Hematopoietic multipotent progenitor cell (in vitro differentiated cells): ENCODE data around the gene SLC6A9. TPM values are rescaled to one million over a fixed set of nuclear protein-coding genes. Genes with fewer than 3 reads are reported as not detected.

Experiments used
- DNase-seq, 3 donors: peaks; one replicate each; pipeline ENCODE4 v3.0.0-alpha.2; 2011 to 2015; ENCODE audit warnings: low read depth in 2 of 3, low spot score in 2 of 3
- total RNA-seq: library from RNA; depleted of rRNA; stranded (reverse); fragments of >200 nt; gene quantifications from one replicate; pipeline ENCODE4 v1.2.3, GENCODE V29; 2012

Gene SLC6A9
- total RNA-seq, 1 donor, result 0.81 TPM

DNA sequence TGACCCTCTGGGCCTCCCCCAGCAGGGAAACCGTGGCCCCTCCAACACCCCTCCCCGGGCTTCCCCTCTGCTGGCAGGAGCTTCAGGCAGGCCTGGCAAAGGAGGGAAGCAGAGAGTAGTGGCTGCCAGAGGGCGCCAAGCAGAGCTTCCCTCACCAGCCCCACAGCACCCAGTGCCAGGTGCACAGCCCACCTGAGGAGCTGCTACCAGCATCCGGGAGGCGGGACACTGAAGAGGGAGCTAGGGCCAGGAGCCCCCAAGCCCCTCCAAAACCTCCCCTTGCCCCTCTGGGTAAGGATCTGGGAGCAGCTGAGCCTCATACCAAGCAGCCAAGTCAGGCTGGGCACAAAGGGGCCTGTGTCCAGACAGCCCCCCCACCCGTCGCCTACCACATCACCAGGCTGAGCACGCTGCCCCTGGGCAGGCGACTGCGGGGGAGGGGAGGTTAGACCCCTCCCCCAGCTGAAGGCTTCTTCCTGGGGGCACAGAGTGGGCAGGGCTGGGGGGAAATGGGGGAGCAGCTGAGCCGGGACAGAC, 20.3 kb downstream of the SLC6A9 start:
- DNase-seq, result no peak

DNA sequence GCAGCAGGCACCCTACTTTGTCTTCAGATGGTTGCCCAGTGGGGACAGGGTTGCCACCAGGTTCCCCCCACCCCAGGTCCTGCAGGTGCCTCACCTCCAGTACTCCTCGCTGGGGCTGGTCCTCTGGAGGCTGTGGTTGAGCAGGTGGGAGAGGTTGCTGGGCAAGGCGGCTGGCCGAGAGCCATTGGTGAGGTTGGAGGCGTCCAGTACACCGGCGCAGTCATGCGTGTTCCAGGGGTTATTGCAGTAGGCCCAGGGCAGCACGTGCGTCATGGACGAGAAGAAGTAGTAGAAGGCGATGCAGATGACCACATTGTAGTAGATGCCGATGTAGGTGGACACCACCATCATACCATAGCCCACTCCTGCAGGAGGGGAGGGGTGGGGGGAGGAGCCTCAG, 23.0 kb downstream of the SLC6A9 start:
- DNase-seq, result no peak

DNA sequence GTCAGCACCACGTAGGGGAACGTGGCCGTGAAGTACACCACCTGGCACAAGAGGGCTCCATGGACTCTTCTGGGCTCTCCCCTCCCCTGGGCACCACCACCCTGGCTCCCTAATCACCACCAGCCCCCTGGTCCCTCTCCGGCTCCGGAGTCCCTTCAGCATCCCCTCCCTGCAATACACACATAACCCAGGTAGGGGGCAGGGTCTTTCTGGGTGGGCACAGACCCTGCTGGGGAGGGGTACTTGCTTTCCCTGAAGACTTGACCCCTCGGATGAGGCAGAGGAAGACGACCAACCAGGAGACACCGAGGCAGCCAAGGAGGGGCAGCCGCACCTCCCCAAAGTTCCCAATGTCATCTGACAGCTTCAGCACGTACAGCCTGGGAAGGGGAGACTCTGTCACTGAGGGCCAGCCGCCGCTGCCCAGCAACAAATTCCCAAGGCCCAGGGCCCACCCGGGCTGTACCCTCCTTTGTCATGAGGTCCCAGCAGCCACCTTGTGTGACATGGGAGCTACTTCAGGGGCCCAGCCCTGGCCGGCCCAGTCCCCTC, 28.6 kb downstream of the SLC6A9 start:
- no peak for DNase-seq

DNA sequence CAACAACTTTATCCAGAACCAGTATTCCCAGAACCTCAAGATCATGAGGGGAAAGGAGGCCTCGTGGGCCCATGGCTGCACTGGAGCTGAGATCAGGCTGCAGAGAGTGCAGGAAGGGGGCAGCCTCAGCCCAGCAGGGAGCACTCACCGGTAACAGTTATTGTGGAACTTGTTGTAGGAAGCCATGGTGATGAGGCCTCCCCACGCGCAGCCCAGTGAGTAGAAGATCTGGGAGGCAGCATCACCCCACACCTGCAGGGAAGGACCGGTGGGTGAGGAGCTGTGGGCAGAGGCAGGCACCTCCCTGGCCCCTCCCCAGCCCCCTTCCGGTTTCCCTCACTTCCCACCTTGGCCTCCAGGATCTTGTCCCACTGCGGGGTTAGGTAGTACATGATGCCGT, 29.1 kb downstream of the SLC6A9 start:
- DNase-seq, result no peak

DNA sequence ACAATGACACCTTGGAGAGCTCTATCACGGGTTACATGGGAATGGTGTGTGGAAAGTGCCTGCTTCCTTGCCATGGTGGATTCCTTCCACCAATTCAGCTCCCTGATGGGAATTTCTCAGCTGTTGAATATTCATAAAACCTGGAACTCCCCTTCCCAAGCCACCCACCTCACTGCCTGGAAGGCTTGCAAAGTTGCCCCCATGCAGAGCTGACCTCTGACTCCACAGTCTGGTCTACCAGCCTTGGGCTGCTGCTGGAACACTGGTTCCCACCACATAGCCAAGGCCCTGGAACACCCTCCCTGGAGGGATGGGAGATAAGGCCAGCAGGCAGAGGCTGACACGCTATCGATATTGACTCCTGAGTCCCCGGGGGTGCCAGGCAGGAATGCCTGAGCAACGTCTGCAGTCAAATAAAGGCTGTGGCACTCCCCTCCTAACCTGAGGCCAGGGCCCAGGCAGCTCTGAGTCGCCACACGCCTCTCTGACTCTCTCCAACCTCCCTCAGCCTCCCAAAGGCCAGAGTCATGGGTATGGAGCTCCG, 31.1 kb downstream of the SLC6A9 start:
- no peak for DNase-seq

DNA sequence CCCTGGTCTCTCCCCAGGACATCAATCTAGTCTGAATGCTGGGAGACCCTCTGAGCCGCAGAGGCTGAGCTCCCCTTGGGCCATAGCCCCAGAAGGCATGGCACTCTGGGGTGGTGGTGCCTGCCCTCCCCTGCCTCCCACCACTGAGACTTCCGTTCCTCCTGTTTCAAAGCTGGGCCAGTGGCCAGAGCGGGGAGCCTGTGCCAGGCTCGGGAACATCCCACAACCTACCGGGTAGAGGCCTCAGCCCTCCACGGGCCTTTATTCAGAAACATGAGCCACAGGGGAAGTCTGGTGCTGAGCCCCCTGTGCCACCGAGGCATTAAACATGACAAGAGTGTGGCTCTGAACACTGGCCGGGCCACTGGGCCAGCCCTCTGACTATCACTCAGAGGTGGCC, 31.8 kb downstream of the SLC6A9 start:
- no peak for DNase-seq

DNA sequence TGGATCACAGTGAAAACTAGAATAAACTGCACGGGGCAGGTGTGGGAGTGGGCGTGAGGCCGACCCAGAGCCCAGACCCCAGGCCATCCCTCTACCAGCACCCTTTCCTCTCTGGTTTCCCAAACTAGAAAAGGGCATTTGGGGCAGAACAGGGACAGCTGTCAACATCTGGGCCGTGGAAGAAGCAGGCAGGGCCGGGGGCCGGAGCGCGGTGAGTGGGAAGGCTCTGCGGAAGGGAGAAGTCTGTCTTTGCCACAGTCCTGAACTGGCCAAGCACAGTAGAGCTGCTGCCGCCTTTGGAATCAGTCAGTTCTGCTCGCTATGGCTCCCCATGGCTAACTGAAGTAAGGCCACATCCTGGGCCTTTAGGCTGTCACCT, 33.3 kb downstream of the SLC6A9 start:
- DNase-seq, result no peak

DNA sequence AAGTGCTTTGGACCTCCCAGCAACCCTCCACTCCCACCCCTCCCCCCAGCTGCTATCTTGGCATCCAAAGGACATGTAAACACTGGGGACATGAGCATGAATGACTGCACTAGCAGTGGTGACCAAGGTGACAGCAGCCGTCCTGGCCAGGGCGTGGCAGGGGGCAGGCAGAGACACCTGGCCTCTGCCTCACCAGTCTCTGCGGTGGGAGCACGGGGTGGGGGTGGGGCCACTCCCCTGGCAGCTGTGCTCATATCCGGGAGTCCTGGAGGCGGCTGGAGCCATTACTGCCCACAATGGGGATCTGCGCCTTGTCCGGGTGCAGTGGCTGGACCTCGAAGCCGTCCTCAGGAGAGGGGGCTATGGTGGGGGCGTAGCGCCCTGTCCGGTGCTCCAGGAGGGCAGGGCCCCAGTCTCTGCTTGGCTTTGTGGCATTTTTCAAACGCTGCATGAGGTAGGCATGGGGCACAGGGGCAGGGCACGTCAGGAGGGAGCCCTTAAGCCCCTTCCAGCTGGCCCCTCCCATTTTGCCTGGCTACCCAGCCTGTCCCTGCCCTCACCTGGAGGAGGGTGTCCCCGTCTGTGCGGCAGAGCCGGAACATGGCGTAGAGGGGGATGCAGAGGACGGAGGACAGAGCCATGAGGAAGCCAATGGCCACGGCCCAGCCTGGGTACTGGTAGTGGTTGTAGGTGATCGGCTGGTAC, 33.8 kb downstream of the SLC6A9 start:
- DNase-seq, result no peak

DNA sequence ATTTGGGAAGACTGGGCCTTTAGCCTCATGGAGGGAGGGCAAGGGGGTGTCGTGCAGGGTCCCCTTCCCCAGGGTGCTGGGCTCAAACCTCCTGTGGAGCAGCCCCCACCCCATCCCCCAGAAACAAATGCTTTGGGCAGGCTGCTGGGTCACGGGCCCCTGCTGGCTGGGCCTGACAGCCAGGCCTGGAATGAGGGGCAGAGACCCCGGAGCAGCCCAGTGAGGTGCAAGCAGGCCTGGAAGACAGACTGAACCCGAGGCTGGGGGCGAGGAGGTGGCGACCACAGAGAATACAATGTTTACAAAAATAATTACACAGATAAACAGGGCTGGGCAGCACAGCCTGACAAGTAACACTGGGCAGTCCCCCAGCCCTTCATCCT, 34.5 kb downstream of the SLC6A9 start:
- no peak for DNase-seq

DNA sequence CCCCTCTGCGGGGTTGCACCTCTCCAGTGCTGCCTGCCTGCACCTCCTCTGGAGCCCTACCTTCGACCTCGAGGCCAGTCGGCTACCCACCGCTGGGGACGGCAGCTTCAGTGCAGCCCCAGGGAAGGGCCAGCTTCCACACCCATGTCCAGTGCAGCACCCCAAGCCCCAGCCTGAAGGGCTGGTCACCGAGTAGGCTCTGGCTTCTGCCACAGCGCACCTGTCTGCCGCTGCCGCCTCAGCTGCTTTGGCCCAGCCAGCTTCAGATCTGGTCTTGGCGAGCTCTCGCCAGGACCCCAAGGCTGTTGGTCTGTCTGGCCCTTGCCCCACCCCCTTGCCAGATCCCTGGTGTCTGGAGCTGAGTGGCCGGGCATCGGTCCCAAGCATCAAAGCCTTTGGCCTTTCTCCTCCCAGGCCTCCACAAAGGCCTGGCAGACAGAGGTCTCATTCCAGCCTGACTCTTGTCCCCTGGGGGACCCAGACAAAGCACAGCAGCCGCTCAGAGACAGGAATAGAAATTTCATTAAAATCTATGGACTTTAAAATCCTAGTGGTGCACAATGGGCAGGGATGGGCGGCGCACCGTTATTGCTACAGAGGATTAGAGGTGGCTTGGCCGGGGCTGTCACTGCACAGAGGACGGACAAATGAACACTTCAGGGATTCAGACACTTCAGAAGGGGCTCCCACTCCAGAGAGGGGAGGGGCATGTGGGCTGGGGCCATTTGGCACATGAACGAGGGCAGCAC, 35.1 kb downstream of the SLC6A9 start:
- DNase-seq, result no peak

DNA sequence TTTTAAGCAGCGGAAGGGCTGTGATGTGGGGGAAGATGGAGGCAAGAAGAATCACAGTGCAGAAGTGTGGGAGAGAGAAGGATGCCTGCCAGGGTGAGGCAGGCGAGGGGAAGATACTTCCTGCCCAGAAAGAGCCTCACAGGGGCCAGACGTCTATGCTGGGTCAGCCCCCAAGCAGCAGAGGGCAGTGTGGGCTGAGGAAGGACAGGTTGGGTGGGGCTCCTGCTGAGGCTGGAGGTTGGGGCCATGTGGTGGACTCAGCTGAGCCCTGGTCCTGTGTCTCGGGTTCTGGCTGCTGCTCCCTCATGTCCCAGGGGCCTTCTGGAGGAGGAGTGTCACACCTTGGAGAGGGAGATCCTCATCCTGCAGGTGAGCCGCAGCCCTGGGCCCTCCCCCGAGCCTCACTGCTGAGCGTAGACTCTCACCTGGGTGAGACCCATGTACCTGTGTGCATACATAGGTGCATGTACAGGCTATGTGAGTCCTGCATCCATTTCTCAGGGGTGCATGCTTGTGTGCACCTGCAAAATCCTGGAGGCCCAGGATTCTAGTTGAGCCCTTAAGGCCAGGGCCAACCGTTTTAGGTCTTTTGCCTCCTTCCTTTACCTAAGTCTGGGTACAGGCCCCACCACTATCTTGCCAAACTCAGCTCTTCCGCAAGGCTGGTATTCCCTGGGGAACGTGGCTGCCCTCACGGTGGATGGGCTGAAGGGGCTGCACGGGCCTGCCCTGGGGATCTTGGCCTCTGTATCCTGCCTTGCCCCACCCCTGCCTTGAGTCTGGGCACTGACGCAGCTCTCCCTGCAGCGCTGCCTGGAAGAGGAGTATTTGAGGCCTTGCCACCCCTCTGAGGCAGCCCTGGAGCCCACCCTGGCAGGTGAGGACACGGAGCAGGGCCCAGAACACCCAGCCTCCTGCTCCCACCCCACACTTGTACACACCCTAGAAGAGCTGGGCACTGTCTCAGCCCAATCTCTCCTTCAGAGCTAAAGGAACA, 36.2 kb downstream of the SLC6A9 start:
- DNase-seq, result peak in 1 of 3 donors; percentile 46

DNA sequence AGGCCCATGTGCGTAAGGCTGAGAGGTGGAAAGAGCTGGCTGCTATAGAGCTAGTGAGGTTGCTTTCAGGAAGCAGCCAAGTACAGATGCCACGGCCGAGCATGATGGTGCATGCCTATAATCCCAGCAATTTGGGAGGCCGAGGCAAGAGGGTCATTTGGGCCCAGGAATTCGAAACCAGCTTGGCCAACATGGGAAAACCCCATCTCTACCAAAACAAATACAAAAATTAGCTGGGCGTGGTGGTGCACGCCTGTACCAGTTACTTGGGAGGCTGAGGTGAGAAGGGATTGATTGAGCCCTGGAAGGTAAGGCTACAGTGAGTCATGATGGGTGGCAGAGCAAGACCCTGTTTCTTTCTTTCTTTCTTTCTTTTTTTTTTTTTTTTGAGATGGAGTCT, 37.2 kb downstream of the SLC6A9 start:
- DNase-seq, result no peak

DNA sequence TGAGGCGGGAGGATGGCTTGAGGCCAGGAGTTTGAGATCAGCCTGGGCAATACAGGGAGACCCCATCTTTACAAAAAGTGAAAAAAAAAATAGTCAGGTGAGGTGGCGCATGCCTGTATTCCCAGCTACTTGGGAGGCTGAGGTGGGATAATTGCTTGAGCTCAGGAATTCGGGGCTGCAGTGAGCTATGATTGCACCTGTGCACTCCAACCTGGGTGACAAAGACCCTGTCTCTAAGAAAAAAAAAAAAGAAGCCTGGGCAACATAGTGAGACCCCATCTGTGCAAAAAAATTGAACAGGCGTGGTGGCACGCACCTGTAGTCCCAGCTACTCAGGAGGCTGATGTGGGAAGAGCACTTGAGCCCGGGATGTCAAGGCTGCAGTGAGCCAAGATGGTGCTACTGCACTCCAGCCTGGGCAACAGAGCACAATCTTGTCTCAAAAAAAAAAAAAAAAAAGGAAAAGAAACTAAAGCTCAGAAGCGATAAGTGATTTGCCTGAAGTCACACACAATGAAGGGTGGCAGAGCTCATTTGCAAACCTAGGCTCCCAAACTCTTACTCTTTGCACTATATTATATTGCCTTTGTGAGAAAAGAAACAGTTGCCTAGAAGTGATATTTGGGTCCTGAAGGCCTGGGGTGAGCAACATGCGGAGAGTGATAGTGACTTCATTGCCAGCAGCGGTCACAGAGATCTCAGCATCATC, 37.9 kb downstream of the SLC6A9 start:
- DNase-seq, result no peak

DNA sequence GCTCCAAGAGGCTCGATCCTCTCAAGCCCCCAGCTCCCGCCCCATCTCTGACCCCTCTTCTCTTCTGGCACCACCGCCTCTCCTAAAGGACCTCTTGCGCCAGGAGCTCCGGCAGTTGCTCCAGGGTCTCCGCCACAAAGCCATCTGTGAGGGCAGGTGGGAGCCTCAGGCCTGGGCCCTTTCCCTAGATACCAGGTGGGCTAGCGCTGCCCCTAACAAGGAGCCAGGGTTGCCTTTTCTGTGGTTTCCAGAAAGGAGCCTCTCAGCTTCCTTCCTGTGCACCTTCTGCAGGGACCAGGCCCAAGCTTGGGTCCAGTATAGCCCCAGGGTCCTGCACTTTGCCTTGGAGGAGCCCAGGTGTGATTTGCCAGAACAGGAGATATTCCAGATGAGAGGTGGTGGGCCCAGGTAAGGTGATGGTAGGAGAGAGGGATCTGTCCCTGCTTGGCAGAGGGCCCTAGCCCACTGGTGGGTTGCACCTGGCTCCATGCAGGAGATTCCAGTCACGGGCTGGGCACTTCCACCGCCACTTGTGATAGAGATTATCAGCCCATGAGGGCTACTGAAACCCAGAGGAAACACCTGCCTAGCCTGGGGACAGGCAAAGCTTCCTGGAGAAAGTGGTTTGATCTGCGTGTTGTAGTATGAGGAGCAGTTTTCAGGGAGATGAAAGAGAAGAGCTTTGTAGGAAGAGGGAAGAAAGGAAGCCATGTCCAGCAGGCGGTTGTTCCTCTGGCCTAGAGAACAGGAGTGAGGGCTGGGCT, 38.8 kb downstream of the SLC6A9 start:
- peak in 1 of 3 donors; percentile 19 for DNase-seq

DNA sequence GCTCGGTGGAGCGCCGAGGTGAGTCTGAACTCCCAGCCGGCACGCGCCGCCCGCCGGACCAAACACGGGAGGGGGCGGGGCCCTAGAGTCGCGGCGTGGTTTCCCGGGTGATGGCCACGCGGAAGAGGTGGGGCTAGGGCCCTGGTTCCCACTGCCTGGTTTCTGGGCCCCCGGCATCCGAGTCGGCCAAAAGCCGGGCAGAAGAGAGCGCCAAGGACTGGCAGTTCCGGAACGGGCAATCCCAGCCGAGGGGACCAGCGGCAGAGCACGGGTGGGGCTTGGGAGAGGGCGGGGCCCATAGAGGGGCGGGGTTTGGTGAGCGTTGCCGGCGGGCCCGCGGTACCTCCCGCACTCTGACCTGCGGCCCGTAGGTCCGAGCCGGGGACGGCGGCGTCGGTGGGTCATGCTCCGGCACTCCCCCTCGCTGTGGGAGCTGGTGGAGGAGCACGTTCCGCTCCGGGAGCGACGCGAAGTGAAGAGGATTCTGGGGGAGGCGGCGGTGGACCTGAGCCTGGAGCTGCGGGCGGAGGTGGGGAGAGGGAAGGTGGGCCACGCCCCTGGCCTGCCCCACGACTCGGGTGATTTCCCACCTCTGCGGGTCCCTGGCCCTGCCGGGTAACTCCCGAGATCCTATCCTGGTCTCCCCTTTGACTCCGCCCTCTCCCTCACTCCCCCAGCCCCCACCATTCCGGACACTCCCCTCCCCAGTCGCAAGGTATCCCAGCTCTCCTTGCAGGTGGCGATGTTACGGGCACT, 39.6 kb downstream of the SLC6A9 start, which contains the start of gene CCDC24:
CCDC24 (plus strand) TSS at position 124 of the 756 bp plus-strand sequence; CDS start at position 404, 280 bp downstream.
- peak; percentile 40 to 58 (median 58) for DNase-seq

DNA sequence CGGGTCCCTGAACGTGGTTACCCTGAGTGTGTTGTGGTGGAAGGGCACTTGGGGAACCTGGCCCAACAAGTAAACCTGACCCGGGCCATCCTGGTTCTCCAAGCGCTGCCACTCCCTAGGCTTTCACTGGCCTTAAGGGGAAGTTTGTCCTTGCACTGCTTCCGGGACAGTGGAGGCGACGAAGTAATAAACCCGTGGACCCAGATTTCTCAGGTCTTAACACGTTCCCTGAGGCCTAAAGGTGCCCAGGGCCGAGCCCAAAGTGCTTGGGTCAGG, 40.1 kb downstream of the SLC6A9 start:
- no peak for DNase-seq

DNA sequence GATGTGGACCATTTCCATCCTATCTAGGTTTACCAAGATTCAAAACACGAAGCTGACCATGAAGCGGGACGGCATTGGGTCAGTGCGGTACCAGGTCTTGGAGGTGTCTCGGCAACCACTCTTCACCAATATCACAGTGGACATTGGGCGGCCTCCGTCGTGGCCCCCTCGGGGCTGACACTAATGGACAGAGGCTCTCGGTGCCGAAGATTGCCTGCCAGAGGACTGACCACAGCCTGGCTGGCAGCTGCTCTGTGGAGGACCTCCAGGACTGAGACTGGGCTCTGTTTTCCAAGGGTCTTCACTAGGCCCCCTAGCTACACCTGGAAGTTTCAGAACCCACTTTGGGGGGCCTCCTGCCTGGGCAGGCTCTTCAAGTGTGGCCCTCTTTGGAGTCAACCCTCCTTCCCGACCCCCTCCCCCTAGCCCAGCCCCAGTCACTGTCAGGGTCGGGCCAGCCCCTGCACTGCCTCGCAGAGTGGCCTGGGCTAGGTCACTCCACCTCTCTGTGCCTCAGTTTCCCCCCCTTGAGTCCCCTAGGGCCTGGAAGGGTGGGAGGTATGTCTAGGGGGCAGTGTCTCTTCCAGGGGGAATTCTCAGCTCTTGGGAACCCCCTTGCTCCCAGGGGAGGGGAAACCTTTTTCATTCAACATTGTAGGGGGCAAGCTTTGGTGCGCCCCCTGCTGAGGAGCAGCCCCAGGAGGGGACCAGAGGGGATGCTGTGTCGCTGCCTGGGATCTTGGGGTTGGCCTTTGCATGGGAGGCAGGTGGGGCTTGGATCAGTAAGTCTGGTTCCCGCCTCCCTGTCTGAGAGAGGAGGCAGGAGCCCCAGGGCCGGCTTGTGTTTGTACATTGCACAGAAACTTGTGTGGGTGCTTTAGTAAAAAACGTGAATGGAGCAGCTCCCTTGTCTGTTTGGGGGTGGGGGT, 40.7 kb downstream of the SLC6A9 start:
- DNase-seq, result no peak
